ENCODE data around the gene B4GALNT3.
A peak's percentile ranks its signal among the peaks of the same experiment; 100 is the strongest.

DNA sequence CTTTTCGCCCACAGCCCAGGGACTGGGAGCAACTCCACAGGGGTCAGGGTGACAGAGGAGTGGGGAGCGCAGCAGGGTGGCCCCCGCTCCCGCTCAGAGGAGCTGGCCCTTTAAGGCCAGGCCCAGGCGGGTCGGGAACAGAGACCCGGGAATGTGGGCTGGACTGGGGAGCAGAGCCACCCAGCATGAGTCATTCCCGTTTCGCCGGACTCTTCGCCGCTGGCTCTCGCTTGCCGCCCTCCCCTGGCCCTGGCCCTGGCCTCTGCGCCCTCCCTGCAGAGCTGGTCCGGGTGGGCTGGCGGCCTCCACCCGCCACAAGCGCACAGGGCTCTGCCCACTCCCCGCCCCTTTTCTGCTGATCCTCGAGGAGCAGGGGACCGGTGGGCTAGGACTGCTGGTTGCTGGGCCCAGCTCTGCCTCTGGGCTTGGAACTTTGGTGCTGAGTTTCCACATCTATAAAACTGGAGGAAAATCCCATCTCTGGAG, 110.7 kb downstream of the B4GALNT3 start:
- TF ChIP-seq, protein P1, sequence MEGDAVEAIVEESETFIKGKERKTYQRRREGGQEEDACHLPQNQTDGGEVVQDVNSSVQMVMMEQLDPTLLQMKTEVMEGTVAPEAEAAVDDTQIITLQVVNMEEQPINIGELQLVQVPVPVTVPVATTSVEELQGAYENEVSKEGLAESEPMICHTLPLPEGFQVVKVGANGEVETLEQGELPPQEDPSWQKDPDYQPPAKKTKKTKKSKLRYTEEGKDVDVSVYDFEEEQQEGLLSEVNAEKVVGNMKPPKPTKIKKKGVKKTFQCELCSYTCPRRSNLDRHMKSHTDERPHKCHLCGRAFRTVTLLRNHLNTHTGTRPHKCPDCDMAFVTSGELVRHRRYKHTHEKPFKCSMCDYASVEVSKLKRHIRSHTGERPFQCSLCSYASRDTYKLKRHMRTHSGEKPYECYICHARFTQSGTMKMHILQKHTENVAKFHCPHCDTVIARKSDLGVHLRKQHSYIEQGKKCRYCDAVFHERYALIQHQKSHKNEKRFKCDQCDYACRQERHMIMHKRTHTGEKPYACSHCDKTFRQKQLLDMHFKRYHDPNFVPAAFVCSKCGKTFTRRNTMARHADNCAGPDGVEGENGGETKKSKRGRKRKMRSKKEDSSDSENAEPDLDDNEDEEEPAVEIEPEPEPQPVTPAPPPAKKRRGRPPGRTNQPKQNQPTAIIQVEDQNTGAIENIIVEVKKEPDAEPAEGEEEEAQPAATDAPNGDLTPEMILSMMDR (IDR thresholded peaks at IDR 0.05), result no peak
- TF ChIP-seq POLR2A (IDR thresholded peaks at IDR 0.05), result peak in 2 of 4 donors; percentile 39 to 68
